SK-N-SH treated with all-trans-retinoic acid at 6 μM for 48 hours (cell line): ENCODE measurements around the gene KASH5.

Experiments
- ATAC-seq: fragments of 200-7000 bp; cut with Tn5 transposase; 3 replicates; pipeline ENCODE4 v1.9.1; 2020; ENCODE audit warnings: mild to moderate bottlenecking, moderate library complexity
- ARNTL ChIP-seq: fragments of 450-650 bp; formaldehyde crosslinking; IDR thresholded peaks from 2 replicates; pipeline ENCODE4 v1.5.0; 2020; ENCODE audit warnings: low read depth, mild to moderate bottlenecking, moderate library complexity, borderline replicate concordance
- CREB5 ChIP-seq: fragments of 250-450 bp; sonication (Bioruptor Pico); IDR thresholded peaks from 2 replicates; pipeline ENCODE4 v1.5.1; 2020; ENCODE audit warnings: low read depth, mild to moderate bottlenecking, moderate library complexity
- CSDC2 ChIP-seq: fragments of 250-450 bp; sonication (Bioruptor Pico); IDR thresholded peaks from 2 replicates; pipeline ENCODE4 v1.5.0; 2020; ENCODE audit warnings: mild to moderate bottlenecking, moderate library complexity
- ISL1 ChIP-seq: fragments of 250-450 bp; sonication (Bioruptor Pico); IDR thresholded peaks from 2 replicates; pipeline ENCODE4 v2.1.2; 2022; ENCODE audit warnings: mild to moderate bottlenecking, moderate library complexity
- OSR1 ChIP-seq: fragments of 250-450 bp; sonication (Bioruptor Pico); IDR thresholded peaks from 2 replicates; pipeline ENCODE4 v1.8.0; 2022; ENCODE audit warnings: moderate library complexity, mild to moderate bottlenecking, inconsistent platforms
- PPARA ChIP-seq: fragments of 250-450 bp; sonication (Bioruptor Pico); IDR thresholded peaks from 2 replicates; pipeline ENCODE4 v1.5.0; 2020; ENCODE audit warnings: mild to moderate bottlenecking, borderline replicate concordance
- RARB ChIP-seq: fragments of 250-450 bp; sonication (Bioruptor Pico); IDR thresholded peaks from 2 replicates; pipeline ENCODE4 v1.8.0; 2021; ENCODE audit warnings: mild to moderate bottlenecking, moderate library complexity
- TCF4 ChIP-seq: fragments of 250-450 bp; sonication (Bioruptor Pico); IDR thresholded peaks from 2 replicates; pipeline ENCODE4 v1.8.0; 2021; ENCODE audit warnings: mild to moderate bottlenecking, moderate library complexity, borderline replicate concordance
- TOX ChIP-seq: fragments of 250-450 bp; sonication (Bioruptor Pico); IDR thresholded peaks from 2 replicates; pipeline ENCODE4 v1.8.0; 2021; ENCODE audit warnings: mild to moderate bottlenecking, moderate library complexity, borderline replicate concordance
- TSHZ2 ChIP-seq: fragments of 250-450 bp; sonication (Bioruptor Pico); IDR thresholded peaks from 2 replicates; pipeline ENCODE4 v1.5.0; 2020; ENCODE audit warnings: mild to moderate bottlenecking, moderate library complexity
- ZC3H10 ChIP-seq: fragments of 250-450 bp; sonication (Bioruptor Pico); IDR thresholded peaks from 2 replicates; pipeline ENCODE4 v1.5.1; 2021; ENCODE audit warnings: mild to moderate bottlenecking, moderate library complexity
- ZFP3 ChIP-seq: fragments of 250-450 bp; sonication (Bioruptor Pico); IDR thresholded peaks from 2 replicates; pipeline ENCODE4 v1.5.0; 2020; ENCODE audit warnings: mild to moderate bottlenecking, moderate library complexity
- ZFP30 ChIP-seq: fragments of 450-650 bp; formaldehyde crosslinking; IDR thresholded peaks from 2 replicates; pipeline ENCODE4 v1.5.0; 2022; ENCODE audit warnings: mild to moderate bottlenecking, moderate library complexity
- ZNF565 ChIP-seq: fragments of 450-650 bp; formaldehyde crosslinking; conservative IDR thresholded peaks from 2 replicates; pipeline ENCODE4 v1.5.0; 2020; ENCODE audit warnings: low read depth, mild to moderate bottlenecking, moderate library complexity
- ZNF70 ChIP-seq: fragments of 450-650 bp; formaldehyde crosslinking; IDR thresholded peaks from 2 replicates; pipeline ENCODE4 v1.5.0; 2020; ENCODE audit warnings: mild to moderate bottlenecking, moderate library complexity
- ZNF8 ChIP-seq: fragments of 450-650 bp; formaldehyde crosslinking; IDR thresholded peaks from 2 replicates; pipeline ENCODE4 v1.5.0; 2020; ENCODE audit warnings: mild to moderate bottlenecking, moderate library complexity
- TF ChIP-seq, protein P1 (sequence below): fragments of 250-450 bp; sonication (Bioruptor Pico); IDR thresholded peaks from 2 replicates; pipeline ENCODE4 v1.8.0; 2020; ENCODE audit warnings: mild to moderate bottlenecking, moderate library complexity, borderline replicate concordance
- TF ChIP-seq, protein P2 (sequence below): fragments of 250-450 bp; sonication (Bioruptor Pico); IDR thresholded peaks from 2 replicates; pipeline ENCODE4 v1.5.1; 2021; ENCODE audit warnings: mild to moderate bottlenecking, moderate library complexity

Gene KASH5

DNA sequence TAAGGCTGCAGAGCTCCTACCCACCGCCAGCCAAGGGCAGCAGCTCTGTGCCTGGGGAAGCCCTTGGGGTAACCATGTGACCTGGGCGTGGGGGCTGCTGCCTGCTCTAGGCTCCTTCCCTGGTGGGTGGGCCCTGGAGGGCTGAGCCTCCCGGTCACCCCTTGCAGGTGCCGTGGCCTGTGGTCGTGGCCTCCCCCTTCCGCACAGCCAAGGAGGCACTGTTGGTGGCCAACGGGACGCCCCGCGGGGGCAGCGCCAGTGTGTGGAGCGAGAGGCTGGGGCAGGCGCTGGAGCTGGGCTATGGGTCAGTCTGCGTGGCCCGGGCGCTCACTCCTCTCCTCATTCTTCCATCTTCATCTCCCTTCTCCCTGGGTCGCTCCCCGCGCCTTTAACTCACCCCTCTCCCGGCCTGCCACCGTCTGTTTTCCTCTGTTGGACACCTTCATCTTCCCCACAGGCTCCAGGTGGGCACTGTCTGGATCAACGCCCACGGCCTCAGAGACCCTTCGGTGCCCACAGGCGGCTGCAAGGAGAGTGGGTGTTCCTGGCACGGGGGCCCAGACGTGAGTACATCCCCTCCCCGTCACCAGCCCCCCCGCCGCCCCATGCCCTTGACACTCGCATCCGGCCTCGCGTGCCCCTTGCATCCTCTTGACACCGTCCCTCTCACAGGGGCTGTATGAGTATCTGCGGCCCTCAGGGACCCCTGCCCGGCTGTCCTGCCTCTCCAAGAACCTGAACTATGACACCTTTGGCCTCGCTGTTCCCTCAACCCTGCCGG, 76.1 kb downstream of the KASH5 start:
- no peak for ATAC-seq
- TF ChIP-seq ISL1 (no peak), CREB5 (CRISPR knock-in tag) (no peak)
- TF ChIP-seq, all 23 proteins: peak for 0

DNA sequence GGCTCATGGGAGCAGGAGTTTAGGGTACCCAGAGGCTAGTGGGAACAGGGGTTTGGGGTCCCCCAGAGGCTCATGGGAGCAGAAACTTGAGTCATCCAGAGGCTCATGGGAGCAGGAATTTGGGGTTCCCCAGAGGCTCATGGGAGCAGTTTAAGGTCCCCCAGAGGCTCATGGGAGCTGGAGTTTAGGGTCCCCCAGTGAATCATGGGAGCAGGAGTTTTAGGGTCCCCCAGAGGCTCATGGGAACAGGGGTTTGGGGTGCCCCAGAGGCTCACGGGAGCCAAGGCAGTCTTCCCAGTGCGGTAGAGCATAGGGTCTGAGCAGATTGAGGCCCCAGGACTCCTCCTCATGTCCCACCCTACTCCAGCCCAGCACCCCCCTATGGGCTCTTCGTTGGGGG, 77.3 kb downstream of the KASH5 start:
- TF ChIP-seq ZC3H10, result no peak
- no peak for TF ChIP-seq TCF4 (CRISPR knock-in tag)
- TF ChIP-seq TSHZ2, result no peak
- no peak for TF ChIP-seq ISL1
- no peak for TF ChIP-seq ARNTL (CRISPR knock-in tag)
- no peak for TF ChIP-seq CREB5 (CRISPR knock-in tag)
- TF ChIP-seq ZFP3 (CRISPR knock-in tag), result no peak
- TF ChIP-seq ZFP30, result no peak
- no peak for TF ChIP-seq CSDC2
- no peak for TF ChIP-seq ZNF8 (CRISPR knock-in tag)
- no peak for TF ChIP-seq PPARA
- no peak for TF ChIP-seq TOX (CRISPR knock-in tag)
- no peak for TF ChIP-seq RARB (CRISPR knock-in tag)
- no peak for TF ChIP-seq ZNF70
- TF ChIP-seq OSR1, result no peak
- TF ChIP-seq, protein P1, sequence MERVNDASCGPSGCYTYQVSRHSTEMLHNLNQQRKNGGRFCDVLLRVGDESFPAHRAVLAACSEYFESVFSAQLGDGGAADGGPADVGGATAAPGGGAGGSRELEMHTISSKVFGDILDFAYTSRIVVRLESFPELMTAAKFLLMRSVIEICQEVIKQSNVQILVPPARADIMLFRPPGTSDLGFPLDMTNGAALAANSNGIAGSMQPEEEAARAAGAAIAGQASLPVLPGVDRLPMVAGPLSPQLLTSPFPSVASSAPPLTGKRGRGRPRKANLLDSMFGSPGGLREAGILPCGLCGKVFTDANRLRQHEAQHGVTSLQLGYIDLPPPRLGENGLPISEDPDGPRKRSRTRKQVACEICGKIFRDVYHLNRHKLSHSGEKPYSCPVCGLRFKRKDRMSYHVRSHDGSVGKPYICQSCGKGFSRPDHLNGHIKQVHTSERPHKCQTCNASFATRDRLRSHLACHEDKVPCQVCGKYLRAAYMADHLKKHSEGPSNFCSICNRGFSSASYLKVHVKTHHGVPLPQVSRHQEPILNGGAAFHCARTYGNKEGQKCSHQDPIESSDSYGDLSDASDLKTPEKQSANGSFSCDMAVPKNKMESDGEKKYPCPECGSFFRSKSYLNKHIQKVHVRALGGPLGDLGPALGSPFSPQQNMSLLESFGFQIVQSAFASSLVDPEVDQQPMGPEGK (CRISPR knock-in tag), result no peak
- TF ChIP-seq, protein P2, sequence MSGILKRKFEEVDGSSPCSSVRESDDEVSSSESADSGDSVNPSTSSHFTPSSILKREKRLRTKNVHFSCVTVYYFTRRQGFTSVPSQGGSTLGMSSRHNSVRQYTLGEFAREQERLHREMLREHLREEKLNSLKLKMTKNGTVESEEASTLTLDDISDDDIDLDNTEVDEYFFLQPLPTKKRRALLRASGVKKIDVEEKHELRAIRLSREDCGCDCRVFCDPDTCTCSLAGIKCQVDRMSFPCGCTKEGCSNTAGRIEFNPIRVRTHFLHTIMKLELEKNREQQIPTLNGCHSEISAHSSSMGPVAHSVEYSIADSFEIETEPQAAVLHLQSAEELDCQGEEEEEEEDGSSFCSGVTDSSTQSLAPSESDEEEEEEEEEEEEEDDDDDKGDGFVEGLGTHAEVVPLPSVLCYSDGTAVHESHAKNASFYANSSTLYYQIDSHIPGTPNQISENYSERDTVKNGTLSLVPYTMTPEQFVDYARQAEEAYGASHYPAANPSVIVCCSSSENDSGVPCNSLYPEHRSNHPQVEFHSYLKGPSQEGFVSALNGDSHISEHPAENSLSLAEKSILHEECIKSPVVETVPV (CRISPR knock-in tag), result no peak
- no peak for TF ChIP-seq ZNF565 (CRISPR knock-in tag)
- ATAC-seq, result no peak
